Esophagus squamous epithelium (tissue), 4 donors: Measurements from ENCODE around the gene GNAT3.

Source experiments
- POLR2A ChIP-seq, 4 donors: fragments of 450-650 bp; IDR thresholded peaks; one replicate each; pipeline ENCODE4 v1.6.1; 2017; ENCODE audit warnings: antibody characterized with exemption in 4 of 4, mild to moderate bottlenecking in 4 of 4, moderate library complexity in 3 of 4
- TF ChIP-seq, protein P1 (sequence below), 6 experiments: fragments of 450-650 bp in 4 of 6; fragments of 200-600 bp in 2 of 6; sonication (generic) in 2 of 6; IDR thresholded peaks; one replicate each; pipeline ENCODE4 v1.5.1; 2016 to 2019; ENCODE audit warnings: antibody characterized with exemption in 6 of 6, mild to moderate bottlenecking in 4 of 6, moderate library complexity in 4 of 6

DNA sequence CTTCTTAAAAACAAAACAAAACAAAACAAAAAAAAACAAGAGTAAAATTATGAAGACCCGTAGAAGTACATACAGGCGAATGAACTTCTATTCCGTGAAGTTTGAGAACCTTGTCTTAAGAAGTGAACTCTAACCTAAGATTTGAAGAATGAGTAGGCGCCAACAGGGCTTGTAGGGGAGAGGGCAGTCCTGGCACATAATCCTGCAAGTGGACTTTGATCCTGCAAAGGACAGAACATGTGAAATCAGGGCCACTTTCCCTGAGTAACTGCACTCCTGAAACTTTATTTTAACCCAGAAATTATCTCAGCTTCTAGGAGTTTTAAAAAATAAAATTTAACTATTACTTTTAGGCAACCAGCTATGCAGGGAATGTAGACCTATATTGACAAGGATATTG is 62.0 kb downstream of the GNAT3 start:
- TF ChIP-seq, protein P1, sequence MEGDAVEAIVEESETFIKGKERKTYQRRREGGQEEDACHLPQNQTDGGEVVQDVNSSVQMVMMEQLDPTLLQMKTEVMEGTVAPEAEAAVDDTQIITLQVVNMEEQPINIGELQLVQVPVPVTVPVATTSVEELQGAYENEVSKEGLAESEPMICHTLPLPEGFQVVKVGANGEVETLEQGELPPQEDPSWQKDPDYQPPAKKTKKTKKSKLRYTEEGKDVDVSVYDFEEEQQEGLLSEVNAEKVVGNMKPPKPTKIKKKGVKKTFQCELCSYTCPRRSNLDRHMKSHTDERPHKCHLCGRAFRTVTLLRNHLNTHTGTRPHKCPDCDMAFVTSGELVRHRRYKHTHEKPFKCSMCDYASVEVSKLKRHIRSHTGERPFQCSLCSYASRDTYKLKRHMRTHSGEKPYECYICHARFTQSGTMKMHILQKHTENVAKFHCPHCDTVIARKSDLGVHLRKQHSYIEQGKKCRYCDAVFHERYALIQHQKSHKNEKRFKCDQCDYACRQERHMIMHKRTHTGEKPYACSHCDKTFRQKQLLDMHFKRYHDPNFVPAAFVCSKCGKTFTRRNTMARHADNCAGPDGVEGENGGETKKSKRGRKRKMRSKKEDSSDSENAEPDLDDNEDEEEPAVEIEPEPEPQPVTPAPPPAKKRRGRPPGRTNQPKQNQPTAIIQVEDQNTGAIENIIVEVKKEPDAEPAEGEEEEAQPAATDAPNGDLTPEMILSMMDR (IDR thresholded peaks at IDR 0.05), result no peak
- TF ChIP-seq POLR2A (IDR thresholded peaks at IDR 0.05), result no peak
